ENCODE results near the gene KCTD18.

- TF ChIP-seq CTCF (IDR thresholded peaks at IDR 0.05; ENCODE audit: low read depth, low read length, poor library complexity, severe bottlenecking) (no peak), EZH2phosphoT487 (IDR thresholded peaks at IDR 0.05; ENCODE audit: borderline replicate concordance, low read length) (no peak)
These were observed 28.3 kb upstream of the KCTD18 start for GRCh38 chr2:200538139-200538538.

All from DOHH2 (cell line).